ENCODE data around the gene GLUL.
"Not testable (repeated sequence)": the region's sequence is repeated elsewhere in the genome, so short reads cannot be mapped to it uniquely, and the experiment has no call there.

The GLUL gene

GRCh38 chr1:182359645-182360044 is 31.9 kb downstream of the GLUL start:
- no peak for DNase-seq

GRCh38 chr1:182357913-182358312 is 33.7 kb downstream of the GLUL start:
- no peak for DNase-seq

GRCh38 chr1:182357171-182357570 is 34.4 kb downstream of the GLUL start:
- no peak for DNase-seq

GRCh38 chr1:182355723-182356098 is 35.9 kb downstream of the GLUL start:
- no peak for DNase-seq

GRCh38 chr1:182351790-182352364 is 39.7 kb downstream of the GLUL start:
- no peak for DNase-seq

GRCh38 chr1:182350839-182351238 is 40.8 kb downstream of the GLUL start:
- no peak for DNase-seq

GRCh38 chr1:182348961-182349747 is 42.4 kb downstream of the GLUL start:
- no peak for DNase-seq

GRCh38 chr1:182347019-182347418 is 44.6 kb downstream of the GLUL start:
- no peak for DNase-seq

- DNase-seq = no peak
Measured at GRCh38 chr1:182340233-182341058, 51.1 kb downstream of the GLUL start.

GRCh38 chr1:182339684-182340083 is 51.9 kb downstream of the GLUL start:
- no peak for DNase-seq

- DNase-seq = no peak
Measured at GRCh38 chr1:182338806-182339370, 52.7 kb downstream of the GLUL start.

- DNase-seq = no peak
Measured at GRCh38 chr1:182337736-182338571, 53.6 kb downstream of the GLUL start.

- no peak for DNase-seq
Measured at GRCh38 chr1:182335771-182336566, 55.6 kb downstream of the GLUL start.

GRCh38 chr1:182333071-182333571 is 58.5 kb downstream of the GLUL start:
- not testable (repeated sequence) for DNase-seq

GRCh38 chr1:182332261-182333060 is 59.1 kb downstream of the GLUL start:
- no peak for DNase-seq

All from fibroblast of skin of right quadriceps (primary cell).